COLO668 (cell line): Measurements from ENCODE around the gene ELAC2.

Experiments
- DNase-seq: peaks from one replicate; lab custom pipeline; 2025; ENCODE audit not compliant: unreplicated experiment; lab: John Stamatoyannopoulos, UW

ELAC2 gene

DNA sequence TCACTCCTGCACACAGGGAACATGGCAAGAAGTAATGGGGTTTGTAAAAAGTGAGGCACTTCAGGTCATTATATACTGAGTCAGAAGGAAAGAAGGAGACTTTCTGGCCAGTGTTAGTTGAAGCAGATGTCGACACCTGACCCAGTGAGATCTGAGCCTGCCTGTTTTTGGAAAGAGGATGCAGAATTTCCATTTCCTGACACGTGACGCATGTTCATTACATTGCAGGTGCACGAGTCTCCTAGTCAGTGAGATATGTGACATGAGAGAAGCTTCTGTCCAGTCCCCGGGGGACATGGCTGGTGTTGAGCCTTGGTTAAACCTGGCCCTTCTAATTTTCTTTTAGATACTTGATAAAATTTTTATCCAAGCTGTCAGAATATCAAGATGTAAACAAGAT is 62.3 kb downstream of the ELAC2 start:
- DNase-seq = no peak

DNA sequence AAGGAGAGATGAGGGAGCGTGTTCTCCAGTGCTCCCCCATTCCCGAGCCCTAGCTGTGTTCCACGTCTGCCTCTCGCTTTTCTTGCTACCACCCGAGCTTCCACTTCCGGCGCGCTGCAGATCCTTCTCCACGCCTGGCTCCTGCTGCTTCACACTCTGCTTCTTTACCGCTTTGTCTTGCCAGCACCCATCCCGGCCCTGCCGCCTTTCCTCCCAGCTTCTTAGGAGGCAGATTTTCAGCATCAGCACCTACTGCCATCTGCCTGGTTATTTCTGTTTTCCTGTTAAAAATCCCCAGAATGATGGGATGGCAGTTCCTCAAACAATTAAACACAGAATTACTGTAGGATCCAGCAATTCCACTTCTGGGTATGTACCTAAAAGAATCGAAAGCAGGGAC is 64.7 kb downstream of the ELAC2 start:
- DNase-seq = no peak

- DNase-seq = no peak
Measured at GRCh38 chr17:12952012-12952411, 65.8 kb downstream of the ELAC2 start.

DNA sequence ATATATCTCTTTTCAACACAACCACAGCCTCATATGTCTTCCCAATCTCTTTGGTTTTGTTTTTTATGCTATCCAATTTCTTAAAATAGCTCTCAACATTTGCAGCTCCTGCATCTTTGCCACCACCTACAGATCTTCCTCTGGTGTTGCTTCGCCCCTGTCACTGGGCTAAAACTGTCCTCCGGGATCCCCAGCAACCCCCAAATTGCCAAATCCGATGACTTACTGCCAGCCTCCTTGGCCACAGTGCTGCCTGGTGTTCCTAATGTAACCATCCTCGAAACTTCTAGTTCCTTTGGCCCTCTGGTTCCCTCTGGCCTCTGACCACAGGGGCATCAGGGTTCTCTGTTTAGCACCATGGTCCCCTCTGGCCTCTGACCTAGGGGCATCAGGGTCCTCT is 70.8 kb downstream of the ELAC2 start:
- no peak for DNase-seq
